ENCODE results near the gene PLOD1. TPM values are rescaled to one million over a fixed set of nuclear protein-coding genes. Genes with fewer than 3 reads are reported as not detected.

Gene PLOD1
- total and polyA plus RNA-seq, 2 donors (not counting 1 experiment from before 2014, with no cell fraction given), result 210 to 278 TPM

GRCh38 chr1:11961230-11961629 is 26.7 kb downstream of the PLOD1 start:
- peak in 1 of 2 donors; percentile 37 for DNase-seq (ENCODE audit: low read depth in 2 of 2)
- peaks cover 36% of the 10 kb centered on the region for H3K36me3 ChIP-seq (ENCODE audit: control insufficient read depth, insufficient read depth, low read length)
- H3K9ac ChIP-seq (ENCODE audit: insufficient read depth, low read length), result no peak overlapping the region
- H3K9me3 ChIP-seq (ENCODE audit: control insufficient read depth, insufficient read depth, low read depth, low read length), result no peaks in the 10 kb centered on the region
- TF ChIP-seq, protein P1, sequence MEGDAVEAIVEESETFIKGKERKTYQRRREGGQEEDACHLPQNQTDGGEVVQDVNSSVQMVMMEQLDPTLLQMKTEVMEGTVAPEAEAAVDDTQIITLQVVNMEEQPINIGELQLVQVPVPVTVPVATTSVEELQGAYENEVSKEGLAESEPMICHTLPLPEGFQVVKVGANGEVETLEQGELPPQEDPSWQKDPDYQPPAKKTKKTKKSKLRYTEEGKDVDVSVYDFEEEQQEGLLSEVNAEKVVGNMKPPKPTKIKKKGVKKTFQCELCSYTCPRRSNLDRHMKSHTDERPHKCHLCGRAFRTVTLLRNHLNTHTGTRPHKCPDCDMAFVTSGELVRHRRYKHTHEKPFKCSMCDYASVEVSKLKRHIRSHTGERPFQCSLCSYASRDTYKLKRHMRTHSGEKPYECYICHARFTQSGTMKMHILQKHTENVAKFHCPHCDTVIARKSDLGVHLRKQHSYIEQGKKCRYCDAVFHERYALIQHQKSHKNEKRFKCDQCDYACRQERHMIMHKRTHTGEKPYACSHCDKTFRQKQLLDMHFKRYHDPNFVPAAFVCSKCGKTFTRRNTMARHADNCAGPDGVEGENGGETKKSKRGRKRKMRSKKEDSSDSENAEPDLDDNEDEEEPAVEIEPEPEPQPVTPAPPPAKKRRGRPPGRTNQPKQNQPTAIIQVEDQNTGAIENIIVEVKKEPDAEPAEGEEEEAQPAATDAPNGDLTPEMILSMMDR (conservative IDR thresholded peaks at IDR 0.05 in 1 of 2, IDR thresholded peaks at IDR 0.05 in 1 of 2; ENCODE audit: low read depth in 1 of 2, low read length in 2 of 2), result no peak
- TF ChIP-seq EZH2 (IDR thresholded peaks at IDR 0.05; ENCODE audit: low read length, missing control alignments), result no peak
- no peak overlapping the region for H2AFZ ChIP-seq (ENCODE audit: low read length)
- no peaks in the 10 kb centered on the region for H3K4me1 ChIP-seq (ENCODE audit: control insufficient read depth, extremely low read depth, insufficient read depth, low read length)
- no peak overlapping the region for H3K4me3 ChIP-seq (replicated peaks in 1 of 4; ENCODE audit: control extremely low read depth in 1 of 4, insufficient read depth in 1 of 4, low read depth in 3 of 4, low read length in 4 of 4)
- no peaks in the 10 kb centered on the region for H3K27me3 ChIP-seq (ENCODE audit: control insufficient read depth, insufficient read depth, low read length)
- H3K4me2 ChIP-seq (ENCODE audit: extremely low read depth, insufficient read depth, low read length), result no peak overlapping the region
- no peaks in the 10 kb centered on the region for H4K20me1 ChIP-seq (ENCODE audit: control insufficient read depth, extremely low read depth, insufficient read depth, low read length)
- no peaks in the 10 kb centered on the region for H3K79me2 ChIP-seq (ENCODE audit: control insufficient read depth, insufficient read depth, low read length)
- no peak overlapping the region for H3K27ac ChIP-seq (ENCODE audit: insufficient read depth, low read length)

- Histone ChIP-seq H3K9me3 (ENCODE audit: control insufficient read depth, insufficient read depth, low read depth, low read length) (no peaks in the 10 kb centered on the region), H3K4me3 (replicated peaks in 1 of 4; ENCODE audit: control extremely low read depth in 1 of 4, insufficient read depth in 1 of 4, low read depth in 3 of 4, low read length in 4 of 4) (no peak overlapping the region), H3K4me1 (ENCODE audit: control insufficient read depth, extremely low read depth, insufficient read depth, low read length) (no peaks in the 10 kb centered on the region), H3K27me3 (ENCODE audit: control insufficient read depth, insufficient read depth, low read length) (no peaks in the 10 kb centered on the region), H3K79me2 (ENCODE audit: control insufficient read depth, insufficient read depth, low read length) (no peaks in the 10 kb centered on the region), H3K9ac (ENCODE audit: insufficient read depth, low read length) (no peak overlapping the region), H3K36me3 (ENCODE audit: control insufficient read depth, insufficient read depth, low read length) (peaks cover 31% of the 10 kb centered on the region), H4K20me1 (ENCODE audit: control insufficient read depth, extremely low read depth, insufficient read depth, low read length) (no peaks in the 10 kb centered on the region), H2AFZ (ENCODE audit: low read length) (no peak overlapping the region), H3K4me2 (ENCODE audit: extremely low read depth, insufficient read depth, low read length) (no peak overlapping the region), H3K27ac (ENCODE audit: insufficient read depth, low read length) (no peak overlapping the region)
- no peak for DNase-seq (ENCODE audit: low read depth in 2 of 2)
- TF ChIP-seq, protein P1 (conservative IDR thresholded peaks at IDR 0.05 in 1 of 2, IDR thresholded peaks at IDR 0.05 in 1 of 2; ENCODE audit: low read depth in 1 of 2, low read length in 2 of 2), result no peak
- no peak for TF ChIP-seq EZH2 (IDR thresholded peaks at IDR 0.05; ENCODE audit: low read length, missing control alignments)
These were observed 29.1 kb downstream of the PLOD1 start for GRCh38 chr1:11963622-11964021.

DNA sequence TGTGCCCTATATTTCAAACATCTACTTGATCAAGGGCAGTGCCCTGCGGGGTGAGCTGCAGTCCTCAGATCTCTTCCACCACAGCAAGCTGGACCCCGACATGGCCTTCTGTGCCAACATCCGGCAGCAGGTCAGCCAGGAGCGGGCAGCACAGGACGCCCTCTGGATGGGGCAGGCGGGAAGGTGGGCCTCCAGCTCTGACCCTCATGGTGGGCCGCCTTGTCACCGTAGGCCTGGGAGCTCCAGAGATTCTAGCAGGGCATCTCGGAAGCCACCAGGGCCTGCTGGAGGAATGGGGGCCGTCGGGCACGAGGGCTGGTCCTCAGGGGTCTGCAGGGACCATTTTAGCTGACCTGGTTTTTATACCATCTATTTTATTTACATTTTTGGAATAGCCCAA is 30.1 kb downstream of the PLOD1 start:
- Histone ChIP-seq H3K9me3 (ENCODE audit: control insufficient read depth, insufficient read depth, low read depth, low read length) (no peaks in the 10 kb centered on the region), H3K27ac (ENCODE audit: insufficient read depth, low read length) (no peak overlapping the region), H3K4me3 (replicated peaks in 1 of 4; ENCODE audit: control extremely low read depth in 1 of 4, insufficient read depth in 1 of 4, low read depth in 3 of 4, low read length in 4 of 4) (no peak overlapping the region), H3K4me1 (ENCODE audit: control insufficient read depth, extremely low read depth, insufficient read depth, low read length) (no peaks in the 10 kb centered on the region), H3K36me3 (ENCODE audit: control insufficient read depth, insufficient read depth, low read length) (peaks cover 31% of the 10 kb centered on the region), H3K4me2 (ENCODE audit: extremely low read depth, insufficient read depth, low read length) (no peak overlapping the region), H2AFZ (ENCODE audit: low read length) (no peak overlapping the region), H3K27me3 (ENCODE audit: control insufficient read depth, insufficient read depth, low read length) (no peaks in the 10 kb centered on the region), H3K79me2 (ENCODE audit: control insufficient read depth, insufficient read depth, low read length) (no peaks in the 10 kb centered on the region), H4K20me1 (ENCODE audit: control insufficient read depth, extremely low read depth, insufficient read depth, low read length) (no peaks in the 10 kb centered on the region), H3K9ac (ENCODE audit: insufficient read depth, low read length) (no peak overlapping the region)
- DNase-seq (ENCODE audit: low read depth in 2 of 2), result no peak
- TF ChIP-seq, protein P1 (conservative IDR thresholded peaks at IDR 0.05 in 1 of 2, IDR thresholded peaks at IDR 0.05 in 1 of 2; ENCODE audit: low read depth in 1 of 2, low read length in 2 of 2), result no peak
- no peak for TF ChIP-seq EZH2 (IDR thresholded peaks at IDR 0.05; ENCODE audit: low read length, missing control alignments)
